ENCODE data around the gene RASSF10. TPM values are rescaled to one million over a fixed set of nuclear protein-coding genes. Genes with fewer than 3 reads are reported as not detected.

RASSF10 gene
- total RNA-seq, 2 donors from 2014 or later = not detected

- ATAC-seq (ENCODE audit: insufficient number of reproducible peaks, low FRiP score, low read depth) = no peak
- DNase-seq (ENCODE audit: low spot score) = no peak
- no peak for TF ChIP-seq CTCF (IDR thresholded peaks at IDR 0.05)
- no peak overlapping the region for H3K4me3 ChIP-seq
- peaks cover 7% of the 10 kb centered on the region for H3K27me3 ChIP-seq (replicated peaks; ENCODE audit: insufficient read depth)
- H3K27ac ChIP-seq = no peak overlapping the region
- H3K36me3 ChIP-seq = no peaks in the 10 kb centered on the region
- peaks cover 7 to 21% of the 10 kb centered on the region in 2 donors for H3K4me1 ChIP-seq (ENCODE audit: control insufficient read depth in 1 of 2, low read depth in 2 of 2)
- no peaks in the 10 kb centered on the region for H3K9me3 ChIP-seq
These were observed 3.0 kb downstream of the RASSF10 start for GRCh38 chr11:13012056-13012661.

- Histone ChIP-seq H3K27ac (no peak overlapping the region), H3K9me3 (no peaks in the 10 kb centered on the region), H3K36me3 (no peaks in the 10 kb centered on the region), H3K4me1 (ENCODE audit: control insufficient read depth in 1 of 2, low read depth in 2 of 2) (peaks cover 7 to 21% of the 10 kb centered on the region in 2 donors), H3K4me3 (no peak overlapping the region), H3K27me3 (replicated peaks; ENCODE audit: insufficient read depth) (peaks cover 7% of the 10 kb centered on the region)
- ATAC-seq (ENCODE audit: insufficient number of reproducible peaks, low FRiP score, low read depth) (no peak), DNase-seq (ENCODE audit: low spot score) (no peak)
- no peak for TF ChIP-seq CTCF (IDR thresholded peaks at IDR 0.05)
These were observed 4.0 kb downstream of the RASSF10 start for GRCh38 chr11:13013054-13013488.

GRCh38 chr11:13015753-13016152 lies 6.6 kb downstream of the RASSF10 start:
- H3K4me3 ChIP-seq = no peak overlapping the region
- ATAC-seq (ENCODE audit: insufficient number of reproducible peaks, low FRiP score, low read depth) = no peak
- no peaks in the 10 kb centered on the region for H3K4me1 ChIP-seq (ENCODE audit: control insufficient read depth in 1 of 2, low read depth in 2 of 2)
- no peaks in the 10 kb centered on the region for H3K27me3 ChIP-seq (replicated peaks; ENCODE audit: insufficient read depth)
- no peaks in the 10 kb centered on the region for H3K36me3 ChIP-seq
- no peaks in the 10 kb centered on the region for H3K9me3 ChIP-seq
- H3K27ac ChIP-seq = no peak overlapping the region
- no peak for TF ChIP-seq CTCF (IDR thresholded peaks at IDR 0.05)
- DNase-seq (ENCODE audit: low spot score) = no peak

GRCh38 chr11:13016415-13016814 lies 7.3 kb downstream of the RASSF10 start:
- H3K36me3 ChIP-seq = no peaks in the 10 kb centered on the region
- H3K27ac ChIP-seq = no peak overlapping the region
- no peak for TF ChIP-seq CTCF (IDR thresholded peaks at IDR 0.05)
- ATAC-seq (ENCODE audit: insufficient number of reproducible peaks, low FRiP score, low read depth) (no peak), DNase-seq (ENCODE audit: low spot score) (no peak)
- H3K27me3 ChIP-seq (replicated peaks; ENCODE audit: insufficient read depth) = no peaks in the 10 kb centered on the region
- no peak overlapping the region for H3K4me3 ChIP-seq
- no peaks in the 10 kb centered on the region for H3K4me1 ChIP-seq (ENCODE audit: control insufficient read depth in 1 of 2, low read depth in 2 of 2)
- no peaks in the 10 kb centered on the region for H3K9me3 ChIP-seq

- no peak overlapping the region for H3K4me3 ChIP-seq
- H3K27me3 ChIP-seq (replicated peaks; ENCODE audit: insufficient read depth) = no peaks in the 10 kb centered on the region
- H3K9me3 ChIP-seq = no peaks in the 10 kb centered on the region
- ATAC-seq (ENCODE audit: insufficient number of reproducible peaks, low FRiP score, low read depth) (no peak), DNase-seq (ENCODE audit: low spot score) (no peak)
- TF ChIP-seq CTCF (IDR thresholded peaks at IDR 0.05) = no peak
- H3K4me1 ChIP-seq (ENCODE audit: control insufficient read depth in 1 of 2, low read depth in 2 of 2) = no peaks in the 10 kb centered on the region
- no peaks in the 10 kb centered on the region for H3K36me3 ChIP-seq
- H3K27ac ChIP-seq = no peak overlapping the region
These were observed 10.2 kb downstream of the RASSF10 start for GRCh38 chr11:13019313-13019712.

Measured in thoracic aorta (tissue), 2 donors.